Muscle of leg (tissue), 11 donors: ENCODE results near the gene PPP1R9A. TPM values are rescaled to one million over a fixed set of nuclear protein-coding genes. Genes with fewer than 3 reads are reported as not detected.
A peak's percentile ranks its signal among the peaks of the same experiment; 100 is the strongest.

Experiments used
- DNase-seq: peaks from one replicate; pipeline ENCODE4 v3.0.0; 2013
- H3K27ac ChIP-seq: one replicate; pipeline ENCODE4 v1.5.1; 2013; ENCODE audit warnings: mild to moderate bottlenecking, low read length, control low read depth
- H3K27me3 ChIP-seq: one replicate; pipeline ENCODE4 v1.6.1; 2013; ENCODE audit warnings: low read length; ENCODE audit not compliant: control insufficient read depth, insufficient read depth
- H3K36me3 ChIP-seq: one replicate; pipeline ENCODE4 v1.6.1; 2013; ENCODE audit warnings: low read length; ENCODE audit not compliant: control insufficient read depth, insufficient read depth
- H3K4me1 ChIP-seq: one replicate; pipeline ENCODE4 v1.6.1; 2013; ENCODE audit warnings: low read length; ENCODE audit not compliant: control insufficient read depth, insufficient read depth
- H3K4me3 ChIP-seq: one replicate; pipeline ENCODE4 v1.5.1; 2013; ENCODE audit warnings: low read length, control low read depth
- H3K9me3 ChIP-seq: replicated peaks from 2 replicates; pipeline ENCODE4 v1.6.1; 2013; ENCODE audit warnings: low read depth, low read length; ENCODE audit not compliant: control insufficient read depth
- whole genome bisulfite sequencing: methylation state at CpG from one replicate; pipeline ENCODE4 v1.1.5; 2013; ENCODE audit warnings: missing lambda C conversion rate; ENCODE audit not compliant: insufficient coverage; 5-methylcytosine and 5-hydroxymethylcytosine counted together
- polyA plus RNA-seq, 8 donors: library from polyadenylated mRNA; unstranded; fragments of 120-200 nt; gene quantifications; one replicate each; pipeline versions ENCODE4 v1.2.1 to v1.2.3, GENCODE V29; 2013; ENCODE audit warnings: inconsistent platforms in 1 of 8, low replicate concordance in 1 of 8; ENCODE audit not compliant: insufficient read length in 8 of 8, insufficient read depth in 1 of 8
- total RNA-seq: library from RNA; stranded (reverse); fragments of 120-200 nt; gene quantifications from one replicate; pipeline ENCODE4 v1.2.4, GENCODE V29; 2013

The PPP1R9A gene
- total and polyA plus RNA-seq, 9 donors: 14.8 to 45.0 (median 19.8) TPM

GRCh38 chr7:94888995-94889523 is 18.3 kb upstream of the PPP1R9A start:
- H3K27ac ChIP-seq: peak overlapping the region; percentile 13
- no peak overlapping the region for H3K4me3 ChIP-seq

DNA sequence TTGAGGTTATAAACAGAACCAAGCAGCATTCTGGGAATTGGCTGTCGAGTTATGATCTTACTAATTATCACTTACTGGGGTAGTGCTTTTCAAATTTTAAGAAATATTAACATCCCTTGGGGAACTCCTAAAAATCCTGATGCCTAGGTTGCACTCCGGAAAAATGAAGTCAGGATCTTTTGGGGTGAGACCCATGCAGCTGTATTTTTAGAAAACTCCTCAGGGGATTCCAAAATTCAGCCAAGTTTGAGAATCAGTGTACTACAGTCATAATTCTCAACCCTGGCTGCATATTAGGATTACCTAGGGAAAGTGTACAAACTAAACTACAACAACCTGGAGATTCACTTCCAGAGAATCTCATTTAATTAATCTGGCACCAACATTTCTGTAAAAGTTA is 17.2 kb upstream of the PPP1R9A start:
- Histone ChIP-seq H3K27me3 (no peaks in the 10 kb centered on the region), H3K27ac (no peak overlapping the region), H3K36me3 (no peaks in the 10 kb centered on the region), H3K4me1 (no peaks in the 10 kb centered on the region), H3K4me3 (no peak overlapping the region), H3K9me3 (no peaks in the 10 kb centered on the region)
- peak; percentile 72 for DNase-seq
- WGBS: no CpG with 5 or more reads among the region's 2 CpGs

More at GRCh38 chr7:94888995-94889523, 18.3 kb upstream of the PPP1R9A start:
- Histone ChIP-seq H3K9me3 (no peaks in the 10 kb centered on the region), H3K4me1 (no peaks in the 10 kb centered on the region), H3K27me3 (no peaks in the 10 kb centered on the region), H3K36me3 (no peaks in the 10 kb centered on the region)
- no peak for DNase-seq
- no CpG with 5 or more reads among the region's 2 CpGs for WGBS

GRCh38 chr7:94893661-94894060 is 13.7 kb upstream of the PPP1R9A start:
- H3K4me1 ChIP-seq: no peaks in the 10 kb centered on the region
- 80% methylated on average over 1 of the region's 6 CpGs for WGBS
- H3K4me3 ChIP-seq: no peak overlapping the region
- H3K9me3 ChIP-seq: no peaks in the 10 kb centered on the region
- no peaks in the 10 kb centered on the region for H3K27me3 ChIP-seq
- no peak for DNase-seq
- H3K27ac ChIP-seq: no peak overlapping the region
- H3K36me3 ChIP-seq: no peaks in the 10 kb centered on the region

DNA sequence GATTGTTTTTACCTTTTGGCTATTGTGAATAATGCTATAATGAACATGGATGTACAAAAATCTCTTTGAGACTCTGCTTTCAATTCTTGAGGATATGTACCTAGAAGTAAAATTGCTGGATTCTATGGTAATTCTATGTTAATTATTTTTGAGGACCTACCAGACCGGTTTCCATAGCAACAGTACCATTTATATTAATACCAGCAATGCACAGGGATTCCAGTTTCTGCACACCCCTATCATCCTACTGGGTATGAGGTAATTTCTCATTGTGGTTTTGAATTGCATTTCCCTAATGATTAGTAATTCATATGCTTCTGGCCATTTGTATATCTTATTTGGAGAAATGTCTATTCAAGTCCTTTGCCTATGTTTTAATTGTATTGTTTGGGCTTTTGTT is 9.9 kb upstream of the PPP1R9A start:
- Histone ChIP-seq H3K36me3 (no peaks in the 10 kb centered on the region), H3K27me3 (no peaks in the 10 kb centered on the region), H3K4me3 (no peak overlapping the region), H3K4me1 (no peaks in the 10 kb centered on the region), H3K27ac (no peak overlapping the region), H3K9me3 (no peaks in the 10 kb centered on the region)
- DNase-seq: no peak
- no CpG with 5 or more reads among the region's 1 CpG for WGBS

DNA sequence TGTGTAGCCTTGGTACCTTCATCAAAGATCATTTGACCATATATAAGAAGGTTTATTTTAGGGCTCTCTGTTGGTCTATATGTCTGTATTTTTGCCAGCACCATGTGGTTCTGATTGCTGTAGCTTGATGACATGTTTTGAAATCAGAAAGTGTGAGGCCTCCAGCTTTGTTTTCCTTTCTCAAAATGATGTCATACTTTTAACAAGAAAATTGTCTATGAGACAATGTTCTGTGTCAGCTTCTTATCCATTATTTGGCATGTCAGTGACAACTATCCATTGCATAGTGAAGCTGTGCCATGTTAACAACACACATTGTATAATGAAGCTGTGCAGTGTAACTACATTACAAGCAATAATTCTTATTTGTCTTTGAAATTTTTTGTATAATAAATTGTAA is 9.1 kb upstream of the PPP1R9A start:
- Histone ChIP-seq H3K4me1 (no peaks in the 10 kb centered on the region), H3K27ac (no peak overlapping the region), H3K9me3 (no peaks in the 10 kb centered on the region), H3K27me3 (no peaks in the 10 kb centered on the region), H3K4me3 (no peak overlapping the region), H3K36me3 (no peaks in the 10 kb centered on the region)
- DNase-seq: no peak

DNA sequence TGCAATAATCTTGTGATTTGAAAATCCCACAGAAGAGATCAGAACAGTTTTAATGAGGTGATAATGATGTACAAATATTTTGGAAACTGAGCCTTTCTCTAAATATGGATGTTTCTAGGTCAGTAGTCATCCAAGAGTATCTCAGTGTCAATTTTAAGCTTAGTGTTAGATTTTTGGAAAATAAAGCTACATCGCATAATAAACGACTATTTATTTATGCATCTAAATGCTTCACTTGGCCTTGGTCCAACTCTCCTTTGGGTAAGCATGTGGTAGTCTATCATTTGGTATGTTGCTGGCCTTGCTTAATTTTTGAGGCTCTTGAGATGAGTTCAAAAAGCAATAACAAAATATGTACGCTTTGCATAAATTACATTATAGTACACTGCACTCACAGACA is 5.4 kb upstream of the PPP1R9A start:
- Histone ChIP-seq H3K4me1 (no peaks in the 10 kb centered on the region), H3K36me3 (no peaks in the 10 kb centered on the region), H3K9me3 (no peaks in the 10 kb centered on the region), H3K4me3 (no peak overlapping the region), H3K27ac (no peak overlapping the region), H3K27me3 (no peaks in the 10 kb centered on the region)
- peak; percentile 59 for DNase-seq
- WGBS: no CpG with 5 or more reads among the region's 3 CpGs

GRCh38 chr7:94903971-94904370 is 3.4 kb upstream of the PPP1R9A start:
- Histone ChIP-seq H3K4me3 (no peak overlapping the region), H3K27me3 (no peaks in the 10 kb centered on the region), H3K36me3 (no peaks in the 10 kb centered on the region), H3K9me3 (no peaks in the 10 kb centered on the region), H3K4me1 (peaks cover 5% of the 10 kb centered on the region), H3K27ac (no peak overlapping the region)
- DNase-seq: peak; percentile 40

- Histone ChIP-seq H3K9me3 (no peaks in the 10 kb centered on the region), H3K4me3 (no peak overlapping the region), H3K36me3 (no peaks in the 10 kb centered on the region), H3K4me1 (peaks cover 5% of the 10 kb centered on the region), H3K27ac (no peak overlapping the region), H3K27me3 (no peaks in the 10 kb centered on the region)
- no peak for DNase-seq
- WGBS: no CpG with 5 or more reads among the region's 1 CpG
These were observed 2.4 kb upstream of the PPP1R9A start for GRCh38 chr7:94904982-94905381.

DNA sequence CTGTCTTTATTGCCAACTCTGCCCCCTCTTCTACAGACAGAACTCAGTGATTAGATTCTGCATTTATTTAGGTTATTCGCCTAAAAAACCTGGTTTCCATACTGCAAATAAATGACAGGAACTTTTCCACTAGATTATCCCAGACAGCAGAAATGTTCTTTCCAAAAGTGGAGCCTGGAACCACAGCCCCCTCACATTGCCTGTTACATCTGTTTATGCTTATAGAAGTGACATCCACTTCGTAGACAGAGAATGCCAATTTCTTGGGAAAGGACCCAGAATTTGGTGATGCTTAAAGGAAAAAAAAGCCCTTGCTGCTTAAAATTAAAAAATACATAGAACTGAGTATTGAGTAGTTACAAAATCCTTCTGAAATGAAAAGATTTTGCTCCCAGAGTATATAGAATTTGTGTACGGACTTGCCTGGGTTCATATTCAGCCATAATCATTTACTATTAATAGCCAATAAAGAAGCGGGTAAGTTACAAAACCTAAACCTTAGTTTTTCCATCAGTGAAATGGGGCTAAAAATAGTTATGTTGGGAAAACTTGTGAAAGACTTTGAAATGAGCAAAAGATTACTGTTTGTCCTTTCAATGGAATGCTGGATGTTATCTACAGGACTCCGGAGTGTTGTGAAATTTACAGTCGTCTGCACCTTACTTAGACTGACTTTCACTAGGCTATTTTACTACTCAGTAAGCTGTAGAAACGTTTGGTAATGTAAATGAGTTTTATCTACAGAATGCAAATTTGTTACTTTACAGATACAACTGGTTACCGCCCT is 1.1 kb upstream of the PPP1R9A start:
- Histone ChIP-seq H3K36me3 (no peaks in the 10 kb centered on the region), H3K9me3 (no peaks in the 10 kb centered on the region), H3K27ac (peak overlapping the region; percentile 43), H3K4me3 (no peak overlapping the region), H3K27me3 (no peaks in the 10 kb centered on the region), H3K4me1 (peaks cover 5% of the 10 kb centered on the region)
- WGBS: no CpG with 5 or more reads among the region's 8 CpGs
- DNase-seq: peak; percentile 85

DNA sequence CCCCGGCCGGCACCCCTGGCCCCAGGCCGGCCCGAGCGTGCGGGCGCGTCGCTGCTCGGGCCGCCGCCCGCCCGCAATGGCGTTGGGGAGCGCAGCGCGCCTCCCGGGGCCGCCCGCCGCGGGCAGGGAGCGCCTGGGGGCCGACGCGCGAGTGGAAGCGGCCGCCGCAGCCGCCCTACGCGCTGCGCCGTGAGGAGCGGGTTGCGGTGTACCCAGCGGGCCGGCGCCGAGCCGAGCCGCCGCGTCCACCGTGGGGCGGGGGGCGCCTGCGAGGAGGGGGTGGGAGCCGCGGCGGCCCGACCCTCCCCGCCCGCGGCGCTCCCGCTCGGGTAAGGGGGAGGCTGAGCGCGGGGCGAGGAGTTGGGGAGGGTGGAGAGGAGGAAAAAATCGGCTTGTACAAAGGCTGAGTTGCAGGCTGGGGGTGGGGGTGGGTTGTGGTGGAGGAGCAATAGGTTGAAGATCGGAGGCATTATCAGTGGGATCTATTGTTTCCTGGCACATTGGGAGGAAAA is 473 bp downstream of the PPP1R9A start:
- H3K4me3 ChIP-seq: peak overlapping the region; percentile 71
- no peaks in the 10 kb centered on the region for H3K36me3 ChIP-seq
- H3K9me3 ChIP-seq: no peaks in the 10 kb centered on the region
- peak overlapping the region; percentile 95 for H3K27ac ChIP-seq
- WGBS: under 1% methylated on average over 63 of the region's 65 CpGs
- H3K4me1 ChIP-seq: peaks cover 7% of the 10 kb centered on the region
- peak; percentile 80 for DNase-seq
- H3K27me3 ChIP-seq: no peaks in the 10 kb centered on the region
